MM.1S (cell line): ENCODE data around the gene RHOU.

Source experiments
- DNase-seq: peaks from one replicate; pipeline ENCODE4 v3.0.0-alpha.2; 2015
- H2AFZ ChIP-seq: fragments of 300-600 bp; sonication (generic); 2 replicates; pipeline ENCODE4 v1.6.0; 2016; ENCODE audit warnings: antibody characterized with exemption, low read length
- H3F3A ChIP-seq: fragments of 300-600 bp; sonication (generic); 2 replicates; pipeline ENCODE4 v1.6.1; 2016; ENCODE audit warnings: mild to moderate bottlenecking, antibody characterized with exemption, low read length, moderate library complexity, mixed read lengths; ENCODE audit not compliant: insufficient read depth
- H3K27ac ChIP-seq: fragments of 300-600 bp; sonication (generic); 2 replicates; pipeline ENCODE4 v1.5.1; 2016; ENCODE audit warnings: mild to moderate bottlenecking, low read length
- H3K27me3 ChIP-seq: fragments of 300-600 bp; sonication (generic); replicated peaks from 2 replicates; pipeline ENCODE4 v1.6.0; 2016; ENCODE audit warnings: low read length; ENCODE audit not compliant: insufficient read depth
- H3K36me3 ChIP-seq: fragments of 300-600 bp; sonication (generic); replicated peaks from 2 replicates; pipeline ENCODE4 v1.6.1; 2016; ENCODE audit warnings: mild to moderate bottlenecking, low read length, mixed read lengths; ENCODE audit not compliant: insufficient read depth
- H3K4me1 ChIP-seq: fragments of 300-600 bp; sonication (generic); 2 replicates; pipeline ENCODE4 v1.6.1; 2016; ENCODE audit warnings: low read length, mixed read lengths
- H3K4me2 ChIP-seq: fragments of 300-600 bp; sonication (generic); 2 replicates; pipeline ENCODE4 v1.6.0; 2016; ENCODE audit warnings: low read depth, low read length
- H3K4me3 ChIP-seq: fragments of 300-600 bp; sonication (generic); 2 replicates; pipeline ENCODE4 v1.5.1; 2016; ENCODE audit warnings: low read length, mixed read lengths
- H3K79me2 ChIP-seq: fragments of 300-600 bp; sonication (generic); 2 replicates; pipeline ENCODE4 v1.6.1; 2016; ENCODE audit warnings: mixed run types, low read length, mixed read lengths
- H3K9ac ChIP-seq: fragments of 300-600 bp; sonication (generic); 2 replicates; pipeline ENCODE4 v1.6.1; 2016; ENCODE audit warnings: low read length, mixed read lengths
- H3K9me2 ChIP-seq: fragments of 300-600 bp; sonication (generic); replicated peaks from 2 replicates; pipeline ENCODE4 v1.6.1; 2016; ENCODE audit warnings: mild to moderate bottlenecking, low read length, mixed read lengths; ENCODE audit not compliant: insufficient read depth
- H3K9me3 ChIP-seq: fragments of 300-600 bp; sonication (generic); replicated peaks from 2 replicates; pipeline ENCODE4 v1.6.1; 2016; ENCODE audit warnings: mild to moderate bottlenecking, low read length, mixed read lengths; ENCODE audit not compliant: insufficient read depth
- H4K20me1 ChIP-seq: fragments of 300-600 bp; sonication (generic); 2 replicates; pipeline ENCODE4 v1.6.1; 2016; ENCODE audit warnings: mild to moderate bottlenecking, low read length, moderate library complexity, mixed read lengths; ENCODE audit not compliant: insufficient read depth
- EZH2 ChIP-seq: fragments of 300-600 bp; sonication (generic); optimal IDR thresholded peaks from 2 replicates; pipeline ENCODE3; 2017; ENCODE audit warnings: low read depth, mild to moderate bottlenecking, antibody characterized with exemption, low read length, mixed read lengths
- EZH2phosphoT487 ChIP-seq: fragments of 300-600 bp; sonication (generic); IDR thresholded peaks from 2 replicates; pipeline ENCODE4 v1.6.1; 2018; ENCODE audit warnings: antibody characterized with exemption, low read length
- TF ChIP-seq, protein P1 (sequence below): fragments of 300-600 bp; sonication (generic); IDR thresholded peaks from 2 replicates; pipeline ENCODE4 v1.5.1; 2016; ENCODE audit warnings: antibody characterized with exemption, low read length, mixed read lengths

Gene RHOU

GRCh38 chr1:228744918-228745317 is 9.6 kb downstream of the RHOU start:
- TF ChIP-seq EZH2 (no peak), EZH2phosphoT487 (no peak)
- TF ChIP-seq, protein P1, sequence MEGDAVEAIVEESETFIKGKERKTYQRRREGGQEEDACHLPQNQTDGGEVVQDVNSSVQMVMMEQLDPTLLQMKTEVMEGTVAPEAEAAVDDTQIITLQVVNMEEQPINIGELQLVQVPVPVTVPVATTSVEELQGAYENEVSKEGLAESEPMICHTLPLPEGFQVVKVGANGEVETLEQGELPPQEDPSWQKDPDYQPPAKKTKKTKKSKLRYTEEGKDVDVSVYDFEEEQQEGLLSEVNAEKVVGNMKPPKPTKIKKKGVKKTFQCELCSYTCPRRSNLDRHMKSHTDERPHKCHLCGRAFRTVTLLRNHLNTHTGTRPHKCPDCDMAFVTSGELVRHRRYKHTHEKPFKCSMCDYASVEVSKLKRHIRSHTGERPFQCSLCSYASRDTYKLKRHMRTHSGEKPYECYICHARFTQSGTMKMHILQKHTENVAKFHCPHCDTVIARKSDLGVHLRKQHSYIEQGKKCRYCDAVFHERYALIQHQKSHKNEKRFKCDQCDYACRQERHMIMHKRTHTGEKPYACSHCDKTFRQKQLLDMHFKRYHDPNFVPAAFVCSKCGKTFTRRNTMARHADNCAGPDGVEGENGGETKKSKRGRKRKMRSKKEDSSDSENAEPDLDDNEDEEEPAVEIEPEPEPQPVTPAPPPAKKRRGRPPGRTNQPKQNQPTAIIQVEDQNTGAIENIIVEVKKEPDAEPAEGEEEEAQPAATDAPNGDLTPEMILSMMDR = no peak
- Histone ChIP-seq H2AFZ (no peak overlapping the region), H3K9me3 (no peaks in the 10 kb centered on the region), H3K4me3 (no peak overlapping the region), H3K4me1 (peaks cover 13% of the 10 kb centered on the region; the same call in 1 of the 2 replicates), H3K9ac (no peak overlapping the region), H3F3A (0 out of 2 replicates have a peak, but pooled peaks cover 5% of the 10 kb centered on the region), H3K79me2 (no peaks in the 10 kb centered on the region), H3K9me2 (no peaks in the 10 kb centered on the region), H3K27ac (peak overlapping the region; percentile 33; the same call in 1 of the 2 replicates), H4K20me1 (no peaks in the 10 kb centered on the region), H3K27me3 (no peaks in the 10 kb centered on the region), H3K4me2 (peak overlapping the region; percentile 30; the same call in 1 of the 2 replicates), H3K36me3 (no peaks in the 10 kb centered on the region)
- no peak for DNase-seq

- Histone ChIP-seq H3K4me1 (peaks cover 13% of the 10 kb centered on the region; the same call in 1 of the 2 replicates), H3K79me2 (no peaks in the 10 kb centered on the region), H4K20me1 (no peaks in the 10 kb centered on the region), H3K9me3 (no peaks in the 10 kb centered on the region), H3K4me2 (no peak overlapping the region), H3F3A (0 out of 2 replicates have a peak, but pooled peaks cover 5% of the 10 kb centered on the region), H3K9me2 (no peaks in the 10 kb centered on the region), H2AFZ (no peak overlapping the region), H3K27ac (no peak overlapping the region), H3K9ac (no peak overlapping the region), H3K36me3 (no peaks in the 10 kb centered on the region), H3K27me3 (no peaks in the 10 kb centered on the region), H3K4me3 (no peak overlapping the region)
- TF ChIP-seq EZH2 = no peak
- no peak for TF ChIP-seq EZH2phosphoT487
- TF ChIP-seq, protein P1 = no peak
- DNase-seq = no peak
Measured at GRCh38 chr1:228745497-228745896, 10.2 kb downstream of the RHOU start.

- Histone ChIP-seq H4K20me1 (no peaks in the 10 kb centered on the region), H3K9me2 (no peaks in the 10 kb centered on the region), H3K4me2 (no peak overlapping the region), H3K27ac (no peak overlapping the region), H3K9me3 (no peaks in the 10 kb centered on the region), H2AFZ (no peak overlapping the region), H3K27me3 (no peaks in the 10 kb centered on the region), H3K4me1 (peaks cover 13% of the 10 kb centered on the region; the same call in 1 of the 2 replicates), H3K79me2 (no peaks in the 10 kb centered on the region), H3K36me3 (no peaks in the 10 kb centered on the region), H3K9ac (no peak overlapping the region), H3F3A (0 out of 2 replicates have a peak, but pooled peaks cover 5% of the 10 kb centered on the region), H3K4me3 (no peak overlapping the region)
- no peak for DNase-seq
- TF ChIP-seq EZH2phosphoT487 (no peak), EZH2 (no peak)
- TF ChIP-seq, protein P1 = no peak
Measured at GRCh38 chr1:228747301-228747935, 12.1 kb downstream of the RHOU start.
